NCI-H1694 treated with DMSO at 0.1 percent for 48 hours (cell line): ENCODE results near the gene OR3A2.
"Not testable (repeated sequence)": the region's sequence is repeated elsewhere in the genome, so short reads cannot be mapped to it uniquely, and the experiment has no call there.

Source experiments
- DNase-seq: peaks from one replicate; lab custom pipeline; 2025; lab: John Stamatoyannopoulos, UW

OR3A2 gene

GRCh38 chr17:3385869-3386816 is at the start of gene OR3A2:
Gene OR3A2, minus strand, starts transcription at chr17:3386308.
- DNase-seq: no peak

GRCh38 chr17:3433741-3434140 is 47.6 kb upstream of the OR3A2 start, which contains the start of gene OR1E2:
Gene OR1E2, minus strand, starts transcription at chr17:3433841. Its CDS starts 0 bp downstream, at chr17:3433841.
- DNase-seq: no peak

- not testable (repeated sequence) for DNase-seq
Observed at GRCh38 chr17:3433215-3433614, 47.1 kb upstream of the OR3A2 start.

DNA sequence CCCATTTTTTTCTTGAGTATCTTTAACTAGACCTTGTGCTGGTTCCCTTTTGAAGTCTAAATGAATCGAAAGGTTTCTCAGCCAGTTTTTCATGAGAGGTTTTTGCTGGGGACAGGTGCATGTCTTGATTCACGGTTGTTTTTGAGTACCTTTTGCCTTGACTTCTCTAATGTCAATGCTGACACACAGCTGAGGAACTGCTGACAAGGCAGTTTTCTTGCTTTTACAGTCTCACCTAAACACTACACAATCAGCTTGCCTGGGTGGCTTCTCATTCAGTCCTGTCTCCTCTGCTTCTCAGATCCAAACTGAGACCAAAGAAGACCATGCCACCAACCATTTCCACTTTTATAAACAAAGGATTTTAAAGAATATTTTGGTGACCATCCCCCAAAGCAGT is 32.1 kb upstream of the OR3A2 start:
- no peak for DNase-seq

GRCh38 chr17:3415610-3416009 is 29.5 kb upstream of the OR3A2 start:
- no peak for DNase-seq

GRCh38 chr17:3412216-3412615 is 26.1 kb upstream of the OR3A2 start:
- not testable (repeated sequence) for DNase-seq

GRCh38 chr17:3411070-3411469 is 25.0 kb upstream of the OR3A2 start, which contains the start of gene OR3A3:
Gene OR3A3, plus strand, starts transcription at chr17:3411370.
- DNase-seq: no peak

- DNase-seq: not testable (repeated sequence)
Observed at GRCh38 chr17:3403856-3404255, 17.7 kb upstream of the OR3A2 start.

- DNase-seq: no peak
Observed at GRCh38 chr17:3401786-3402185, 15.7 kb upstream of the OR3A2 start.

GRCh38 chr17:3400055-3400454 is 13.9 kb upstream of the OR3A2 start:
- DNase-seq: peak; percentile 3

- DNase-seq: no peak
Observed at GRCh38 chr17:3398310-3398709, 12.2 kb upstream of the OR3A2 start, which contains the start of gene OR1E1. Gene OR1E1, minus strand, starts transcription at chr17:3398410. Its CDS starts 0 bp downstream, at chr17:3398410.

DNA sequence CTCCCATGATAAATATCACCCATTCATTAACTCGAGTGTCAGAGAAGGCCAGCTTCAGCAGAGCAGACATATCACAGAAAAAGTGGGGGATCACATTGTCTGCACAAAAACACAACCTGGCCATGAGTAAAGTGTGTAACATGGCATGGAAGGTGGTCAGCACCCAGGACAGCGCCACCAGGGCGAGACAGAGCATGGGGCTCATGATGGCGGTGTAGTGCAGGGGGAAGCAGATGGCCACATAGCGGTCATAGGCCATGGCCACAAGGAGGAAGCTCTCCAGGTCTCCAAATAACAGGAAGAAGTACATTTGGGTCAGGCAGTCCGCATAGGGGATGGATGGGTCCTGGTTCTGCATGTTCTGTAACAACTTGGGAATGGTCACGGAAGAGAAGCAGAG is 11.7 kb upstream of the OR3A2 start:
- DNase-seq: not testable (repeated sequence)

DNA sequence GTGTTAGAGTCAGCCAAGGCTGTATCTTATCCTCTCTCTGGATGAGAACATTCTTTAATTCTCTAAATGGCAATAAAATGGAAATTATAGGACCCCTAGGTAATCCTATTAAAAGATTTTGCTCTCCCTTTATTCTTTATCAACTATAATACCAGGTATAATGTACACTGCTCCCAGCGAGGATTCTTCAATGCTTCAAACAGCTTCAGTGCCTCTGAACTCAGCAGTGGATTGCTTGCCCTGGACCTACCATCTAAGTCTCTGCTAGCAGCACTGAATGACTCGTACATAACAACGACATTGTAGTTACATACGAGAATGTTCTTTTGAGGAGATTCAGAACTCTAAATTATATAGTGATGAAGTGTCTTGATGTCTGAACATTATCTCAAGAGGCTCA is 3.7 kb upstream of the OR3A2 start:
- no peak for DNase-seq

DNA sequence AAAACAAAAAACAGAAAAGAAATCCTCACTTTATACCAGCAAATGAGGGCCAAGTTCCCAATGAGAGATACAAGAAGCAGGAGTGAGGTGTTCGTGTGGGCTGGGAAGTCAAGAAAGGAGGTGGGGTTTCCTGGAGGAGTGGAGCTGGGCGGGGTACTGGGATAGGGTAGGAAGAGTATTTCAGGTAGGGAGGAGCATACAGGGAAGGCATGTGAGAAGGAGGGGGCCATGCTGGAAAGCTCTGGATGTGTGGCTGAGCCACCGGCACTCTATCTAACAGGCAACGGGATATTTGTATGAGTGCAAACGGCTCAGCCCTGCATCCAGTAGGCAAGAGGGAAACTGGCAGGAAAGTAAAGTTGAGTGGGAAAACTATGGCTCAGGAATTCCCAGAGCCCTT is 4.2 kb downstream of the OR3A2 start:
- DNase-seq: no peak

DNA sequence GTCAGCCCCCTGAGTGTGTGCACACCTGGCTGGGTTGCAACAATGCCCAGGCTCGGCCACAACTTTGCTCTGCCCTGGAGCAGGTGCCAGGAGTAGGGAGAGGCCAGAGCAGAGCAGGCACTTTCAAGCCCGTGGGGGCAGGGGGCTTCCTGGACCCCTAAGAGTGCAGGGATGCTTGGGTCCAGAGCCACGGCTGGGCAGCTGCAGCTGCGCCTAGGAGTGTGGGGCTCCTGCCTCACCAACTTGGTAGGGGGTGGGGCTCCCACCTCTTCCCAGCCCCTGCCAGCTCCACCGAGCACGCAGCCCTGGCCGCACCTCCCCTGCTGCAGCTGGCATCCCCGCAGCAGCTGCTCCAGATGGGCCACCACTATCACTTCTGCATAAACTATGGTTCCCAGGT is 7.8 kb downstream of the OR3A2 start:
- no peak for DNase-seq

- not testable (repeated sequence) for DNase-seq
Observed at GRCh38 chr17:3371167-3371566, 14.9 kb downstream of the OR3A2 start.

- not testable (repeated sequence) for DNase-seq
Observed at GRCh38 chr17:3342782-3343181, 43.3 kb downstream of the OR3A2 start.

- no peak for DNase-seq
Observed at GRCh38 chr17:3335876-3336275, 50.2 kb downstream of the OR3A2 start.

GRCh38 chr17:3318336-3318735 is 67.8 kb downstream of the OR3A2 start:
- no peak for DNase-seq

DNA sequence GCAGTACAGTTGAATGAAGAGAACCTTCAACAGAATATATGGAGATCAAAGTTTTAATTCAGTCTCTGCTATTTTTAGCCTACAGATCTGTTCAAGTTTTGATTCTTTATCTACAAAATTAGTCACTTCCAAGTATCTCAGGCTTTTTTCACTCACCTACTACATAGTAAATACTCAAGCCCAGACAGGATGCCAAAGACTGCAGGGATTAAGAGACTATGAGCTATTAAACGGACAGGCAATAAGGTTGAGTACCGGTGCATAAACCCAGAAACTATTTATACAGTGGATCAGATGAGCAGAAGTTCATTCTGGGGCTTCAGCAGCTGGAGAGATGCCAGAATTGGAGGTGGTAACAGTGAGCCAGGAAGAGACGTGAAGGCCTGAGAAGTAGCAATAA is 69.3 kb downstream of the OR3A2 start:
- no peak for DNase-seq

DNA sequence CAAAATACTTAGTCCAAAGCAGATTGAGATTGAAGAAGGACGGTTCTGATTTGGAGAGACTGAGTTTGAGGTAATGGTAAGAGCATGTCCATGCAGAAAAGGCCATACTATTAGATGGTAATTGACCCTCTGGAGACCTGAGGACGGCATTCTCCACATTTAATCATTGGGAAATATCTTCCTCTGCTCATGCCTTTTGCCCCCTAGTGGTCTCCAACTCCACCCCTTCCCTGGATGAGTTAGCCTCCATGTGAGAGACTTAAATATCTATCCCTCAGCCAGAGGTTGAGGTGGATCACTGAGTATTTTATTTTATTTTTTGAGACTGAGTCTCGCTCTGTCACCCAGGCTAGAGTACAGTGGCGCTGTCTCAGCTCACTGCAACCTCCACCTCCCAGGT is 77.5 kb downstream of the OR3A2 start:
- DNase-seq: no peak

DNA sequence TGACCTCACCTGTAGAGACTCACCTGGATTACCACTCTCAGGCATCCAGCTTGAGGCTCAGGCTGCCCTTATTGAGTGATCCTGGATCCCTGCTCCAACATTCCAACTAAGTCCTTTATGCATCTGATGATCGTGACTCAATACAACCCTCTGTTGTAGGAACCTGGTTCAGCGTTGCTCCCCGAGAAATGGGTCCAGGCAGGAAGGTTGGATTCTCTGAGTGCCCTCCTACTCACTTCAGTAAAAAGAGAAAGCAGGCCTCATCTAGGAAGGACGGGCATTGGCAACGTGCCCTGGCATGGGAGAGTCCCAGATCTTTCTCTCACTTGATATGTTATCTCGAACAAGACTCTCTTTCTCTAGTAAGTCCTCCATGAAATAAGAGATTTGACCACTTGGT is 87.8 kb downstream of the OR3A2 start, which contains the start of gene OR3A1:
Gene OR3A1, minus strand, starts transcription at position 101 of the 400 bp plus-strand sequence. CDS start 5,778 bp downstream, outside the sequence.
- DNase-seq: no peak

GRCh38 chr17:3295632-3296031 is 90.5 kb downstream of the OR3A2 start:
- DNase-seq: no peak
